Measurements from ENCODE around the gene C12orf60.

C12orf60 gene

DNA sequence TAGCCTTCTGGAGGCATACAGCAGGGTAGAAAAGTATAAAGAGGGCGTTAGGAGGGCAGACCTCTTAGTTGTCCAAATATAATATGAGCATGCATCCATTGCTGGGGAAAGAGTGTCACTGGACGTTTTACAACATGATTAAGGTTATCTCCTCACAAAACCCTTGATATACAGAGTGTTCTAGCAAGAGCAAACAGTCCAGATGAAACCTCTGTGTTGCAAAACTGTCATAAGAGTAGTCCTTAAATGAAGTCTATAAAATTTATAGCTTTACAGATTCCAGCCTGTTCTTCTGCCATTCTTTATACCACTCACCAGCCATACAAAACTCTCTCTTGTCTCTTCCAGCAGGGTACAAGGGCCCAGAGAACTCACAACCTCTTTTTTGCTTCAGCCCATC, 21.9 kb upstream of the C12orf60 start:
- no peak for TF ChIP-seq NFIC (IDR thresholded peaks at IDR 0.05)
- TF ChIP-seq FOXM1 (IDR thresholded peaks at IDR 0.05; ENCODE audit: borderline replicate concordance, low read depth) = no peak
- no peak for TF ChIP-seq CREB1 (IDR thresholded peaks at IDR 0.05; ENCODE audit: low read depth)
- no peak for TF ChIP-seq CEBPB (IDR thresholded peaks at IDR 0.05)
- TF ChIP-seq, protein P1, sequence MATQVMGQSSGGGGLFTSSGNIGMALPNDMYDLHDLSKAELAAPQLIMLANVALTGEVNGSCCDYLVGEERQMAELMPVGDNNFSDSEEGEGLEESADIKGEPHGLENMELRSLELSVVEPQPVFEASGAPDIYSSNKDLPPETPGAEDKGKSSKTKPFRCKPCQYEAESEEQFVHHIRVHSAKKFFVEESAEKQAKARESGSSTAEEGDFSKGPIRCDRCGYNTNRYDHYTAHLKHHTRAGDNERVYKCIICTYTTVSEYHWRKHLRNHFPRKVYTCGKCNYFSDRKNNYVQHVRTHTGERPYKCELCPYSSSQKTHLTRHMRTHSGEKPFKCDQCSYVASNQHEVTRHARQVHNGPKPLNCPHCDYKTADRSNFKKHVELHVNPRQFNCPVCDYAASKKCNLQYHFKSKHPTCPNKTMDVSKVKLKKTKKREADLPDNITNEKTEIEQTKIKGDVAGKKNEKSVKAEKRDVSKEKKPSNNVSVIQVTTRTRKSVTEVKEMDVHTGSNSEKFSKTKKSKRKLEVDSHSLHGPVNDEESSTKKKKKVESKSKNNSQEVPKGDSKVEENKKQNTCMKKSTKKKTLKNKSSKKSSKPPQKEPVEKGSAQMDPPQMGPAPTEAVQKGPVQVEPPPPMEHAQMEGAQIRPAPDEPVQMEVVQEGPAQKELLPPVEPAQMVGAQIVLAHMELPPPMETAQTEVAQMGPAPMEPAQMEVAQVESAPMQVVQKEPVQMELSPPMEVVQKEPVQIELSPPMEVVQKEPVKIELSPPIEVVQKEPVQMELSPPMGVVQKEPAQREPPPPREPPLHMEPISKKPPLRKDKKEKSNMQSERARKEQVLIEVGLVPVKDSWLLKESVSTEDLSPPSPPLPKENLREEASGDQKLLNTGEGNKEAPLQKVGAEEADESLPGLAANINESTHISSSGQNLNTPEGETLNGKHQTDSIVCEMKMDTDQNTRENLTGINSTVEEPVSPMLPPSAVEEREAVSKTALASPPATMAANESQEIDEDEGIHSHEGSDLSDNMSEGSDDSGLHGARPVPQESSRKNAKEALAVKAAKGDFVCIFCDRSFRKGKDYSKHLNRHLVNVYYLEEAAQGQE (IDR thresholded peaks at IDR 0.05; ENCODE audit: low read depth) = no peak
- no peak for TF ChIP-seq ZBTB7A (IDR thresholded peaks at IDR 0.05; ENCODE audit: low read depth)
- TF ChIP-seq, protein P2, sequence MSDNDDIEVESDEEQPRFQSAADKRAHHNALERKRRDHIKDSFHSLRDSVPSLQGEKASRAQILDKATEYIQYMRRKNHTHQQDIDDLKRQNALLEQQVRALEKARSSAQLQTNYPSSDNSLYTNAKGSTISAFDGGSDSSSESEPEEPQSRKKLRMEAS (IDR thresholded peaks at IDR 0.05) = no peak

DNA sequence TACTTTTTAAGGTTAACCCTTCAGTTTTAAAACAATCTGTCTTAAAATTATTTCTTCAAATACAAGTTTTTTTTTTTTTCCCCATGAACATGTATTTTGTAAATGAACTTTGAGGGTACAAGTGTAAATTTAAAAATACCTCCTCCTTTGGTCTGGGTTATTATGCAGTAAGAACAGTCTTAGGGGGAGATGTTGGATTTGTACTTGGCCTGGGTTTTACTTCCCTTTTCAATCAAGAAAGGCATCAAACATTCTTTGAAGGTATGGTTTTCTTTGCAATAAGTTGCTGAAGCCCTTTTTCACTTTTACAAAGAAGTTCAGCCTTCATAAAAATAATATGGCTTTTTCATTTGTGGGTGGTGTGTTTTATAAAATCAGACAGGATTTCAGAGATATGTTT, 20.7 kb upstream of the C12orf60 start:
- TF ChIP-seq ZBTB7A (IDR thresholded peaks at IDR 0.05; ENCODE audit: low read depth) (no peak), EP300 (IDR thresholded peaks at IDR 0.05; ENCODE audit: borderline replicate concordance) (no peak), TAF1 (IDR thresholded peaks at IDR 0.05; ENCODE audit: low read depth) (no peak), EGR1 (IDR thresholded peaks at IDR 0.05) (no peak), TEAD4 (IDR thresholded peaks at IDR 0.05) (no peak), NFIC (IDR thresholded peaks at IDR 0.05) (no peak), YY1 (IDR thresholded peaks at IDR 0.05; ENCODE audit: low read depth) (no peak), FOXM1 (IDR thresholded peaks at IDR 0.05; ENCODE audit: borderline replicate concordance, low read depth) (no peak), CEBPB (IDR thresholded peaks at IDR 0.05) (no peak), RAD21 (IDR thresholded peaks at IDR 0.05; ENCODE audit: low read depth) (no peak)
- TF ChIP-seq, protein P1 (IDR thresholded peaks at IDR 0.05; ENCODE audit: low read depth) = no peak
- TF ChIP-seq, protein P3, sequence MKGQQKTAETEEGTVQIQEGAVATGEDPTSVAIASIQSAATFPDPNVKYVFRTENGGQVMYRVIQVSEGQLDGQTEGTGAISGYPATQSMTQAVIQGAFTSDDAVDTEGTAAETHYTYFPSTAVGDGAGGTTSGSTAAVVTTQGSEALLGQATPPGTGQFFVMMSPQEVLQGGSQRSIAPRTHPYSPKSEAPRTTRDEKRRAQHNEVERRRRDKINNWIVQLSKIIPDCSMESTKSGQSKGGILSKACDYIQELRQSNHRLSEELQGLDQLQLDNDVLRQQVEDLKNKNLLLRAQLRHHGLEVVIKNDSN (IDR thresholded peaks at IDR 0.05) = no peak
- TF ChIP-seq, protein P2 (IDR thresholded peaks at IDR 0.05) = no peak

DNA sequence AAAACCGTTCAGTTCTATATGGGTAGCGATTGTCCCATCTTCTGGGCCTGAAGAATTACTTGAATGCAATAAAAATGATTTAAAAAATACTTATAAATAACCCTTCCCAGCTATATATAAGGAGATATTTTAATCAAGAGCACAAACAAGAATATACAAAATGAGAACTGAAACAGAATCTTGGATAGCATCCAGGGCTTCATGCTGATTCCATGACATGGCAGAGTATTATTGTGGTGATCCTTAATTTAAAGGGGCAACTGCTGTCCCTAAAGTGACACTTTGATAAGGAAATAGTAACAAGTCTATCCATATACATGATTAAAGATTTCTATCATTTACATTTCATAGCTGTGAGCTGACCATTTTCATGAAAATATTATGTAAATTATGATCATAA, 19.0 kb upstream of the C12orf60 start:
- TF ChIP-seq RAD21 (IDR thresholded peaks at IDR 0.05; ENCODE audit: low read depth) (no peak), CEBPB (IDR thresholded peaks at IDR 0.05) (no peak), YY1 (IDR thresholded peaks at IDR 0.05; ENCODE audit: low read depth) (no peak), TEAD4 (IDR thresholded peaks at IDR 0.05) (no peak), FOXM1 (IDR thresholded peaks at IDR 0.05; ENCODE audit: borderline replicate concordance, low read depth) (no peak), EP300 (IDR thresholded peaks at IDR 0.05; ENCODE audit: borderline replicate concordance) (no peak), TAF1 (IDR thresholded peaks at IDR 0.05; ENCODE audit: low read depth) (no peak), TCF12 (IDR thresholded peaks at IDR 0.05; ENCODE audit: low read depth) (no peak), NFIC (IDR thresholded peaks at IDR 0.05) (no peak), EGR1 (IDR thresholded peaks at IDR 0.05) (no peak), CREB1 (IDR thresholded peaks at IDR 0.05; ENCODE audit: low read depth) (no peak), ZBTB7A (IDR thresholded peaks at IDR 0.05; ENCODE audit: low read depth) (no peak)
- TF ChIP-seq, protein P1 (IDR thresholded peaks at IDR 0.05; ENCODE audit: low read depth) = no peak
- TF ChIP-seq, protein P3 (IDR thresholded peaks at IDR 0.05) = no peak
- TF ChIP-seq, protein P2 (IDR thresholded peaks at IDR 0.05) = no peak

DNA sequence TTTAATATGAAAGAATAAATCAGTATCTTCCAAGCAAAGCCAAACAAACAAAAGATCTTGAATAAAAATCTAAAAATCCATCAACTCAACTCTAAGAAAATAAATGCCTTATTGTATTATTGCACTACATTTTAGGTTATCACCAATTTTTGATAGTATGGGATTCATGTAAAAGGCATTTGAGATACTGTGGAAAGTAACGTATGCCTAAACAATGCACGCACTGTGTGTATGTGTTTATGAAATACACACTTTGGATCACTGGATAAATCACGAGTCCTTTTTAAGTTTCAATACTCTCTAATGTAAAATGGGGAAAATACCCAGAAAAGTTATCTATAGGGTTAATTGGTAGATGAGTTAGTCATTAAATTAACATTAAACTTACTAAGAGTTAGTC, 17.9 kb upstream of the C12orf60 start:
- TF ChIP-seq NFIC (IDR thresholded peaks at IDR 0.05) (no peak), RAD21 (IDR thresholded peaks at IDR 0.05; ENCODE audit: low read depth) (no peak), TEAD4 (IDR thresholded peaks at IDR 0.05) (no peak)

DNA sequence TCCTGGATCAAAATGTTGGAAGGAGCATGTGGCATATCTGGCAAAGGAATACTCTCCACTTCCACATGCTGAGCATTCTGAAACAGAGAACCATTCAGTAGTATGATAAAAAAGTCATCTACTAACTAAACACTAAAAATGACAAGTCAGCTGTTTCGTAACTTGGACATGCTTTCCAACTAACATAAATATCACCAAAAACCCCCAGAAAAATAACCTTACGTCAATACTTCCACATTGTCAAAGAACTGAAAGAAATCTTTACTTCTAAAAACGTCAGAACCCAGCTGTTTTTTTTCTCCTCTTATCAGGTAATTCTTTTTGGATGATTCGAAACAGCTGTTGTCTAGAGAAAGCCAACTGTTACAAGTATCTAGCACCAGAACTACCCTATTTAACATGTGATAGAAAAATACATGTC, 8.4 kb upstream of the C12orf60 start:
- no peak for TF ChIP-seq RAD21 (IDR thresholded peaks at IDR 0.05; ENCODE audit: low read depth)
- no peak for TF ChIP-seq NFIC (IDR thresholded peaks at IDR 0.05)
- TF ChIP-seq EGR1 (IDR thresholded peaks at IDR 0.05) = no peak
- no peak for TF ChIP-seq FOXM1 (IDR thresholded peaks at IDR 0.05; ENCODE audit: borderline replicate concordance, low read depth)
- no peak for TF ChIP-seq EP300 (IDR thresholded peaks at IDR 0.05; ENCODE audit: borderline replicate concordance)
- TF ChIP-seq CEBPB (IDR thresholded peaks at IDR 0.05) = no peak
- no peak for TF ChIP-seq TCF12 (IDR thresholded peaks at IDR 0.05; ENCODE audit: low read depth)
- TF ChIP-seq CREB1 (IDR thresholded peaks at IDR 0.05; ENCODE audit: low read depth) = no peak
- no peak for TF ChIP-seq ZBTB7A (IDR thresholded peaks at IDR 0.05; ENCODE audit: low read depth)

All from Ishikawa (cell line).